ENCODE measurements around the gene SIRT7.

The SIRT7 gene, protein sequence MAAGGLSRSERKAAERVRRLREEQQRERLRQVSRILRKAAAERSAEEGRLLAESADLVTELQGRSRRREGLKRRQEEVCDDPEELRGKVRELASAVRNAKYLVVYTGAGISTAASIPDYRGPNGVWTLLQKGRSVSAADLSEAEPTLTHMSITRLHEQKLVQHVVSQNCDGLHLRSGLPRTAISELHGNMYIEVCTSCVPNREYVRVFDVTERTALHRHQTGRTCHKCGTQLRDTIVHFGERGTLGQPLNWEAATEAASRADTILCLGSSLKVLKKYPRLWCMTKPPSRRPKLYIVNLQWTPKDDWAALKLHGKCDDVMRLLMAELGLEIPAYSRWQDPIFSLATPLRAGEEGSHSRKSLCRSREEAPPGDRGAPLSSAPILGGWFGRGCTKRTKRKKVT

DNA sequence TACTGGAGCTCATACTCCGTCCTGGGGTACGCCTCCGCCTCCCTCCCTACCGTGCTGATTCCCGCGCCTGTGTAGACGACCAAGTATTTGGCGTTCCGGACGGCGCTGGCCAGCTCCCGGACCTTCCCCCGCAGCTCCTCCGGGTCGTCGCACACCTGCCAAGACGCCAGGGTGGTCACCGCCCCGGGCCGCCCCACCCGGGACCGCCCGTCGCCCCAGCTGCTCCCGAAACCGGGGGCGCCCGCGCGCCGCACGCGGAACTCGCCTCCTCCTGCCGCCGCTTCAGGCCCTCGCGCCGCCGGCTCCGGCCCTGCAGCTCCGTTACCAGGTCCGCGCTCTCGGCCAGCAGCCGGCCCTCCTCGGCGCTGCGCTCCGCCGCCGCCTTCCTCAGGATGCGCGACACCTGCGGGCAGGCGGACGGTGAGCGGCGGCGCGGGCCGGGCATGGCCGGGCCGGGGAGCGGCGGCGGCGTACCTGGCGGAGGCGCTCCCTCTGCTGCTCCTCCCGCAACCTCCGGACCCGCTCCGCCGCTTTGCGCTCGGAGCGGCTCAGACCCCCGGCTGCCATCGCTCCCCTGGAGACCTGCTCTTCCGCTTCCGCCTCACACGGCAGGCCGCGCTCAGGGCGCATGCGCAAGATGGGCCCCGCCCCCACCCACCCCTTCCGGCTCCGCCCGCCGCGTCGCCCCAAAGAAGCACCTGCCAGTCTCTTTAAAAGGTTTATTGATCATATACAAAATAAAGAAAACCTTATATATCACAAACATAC, at the start of gene SIRT7:
Gene SIRT7 (minus strand): TSS at position 612 of the 768 bp plus-strand sequence. CDS start 45 bp downstream, at position 567.
- peak; percentile 32 for DNase-seq

DNA sequence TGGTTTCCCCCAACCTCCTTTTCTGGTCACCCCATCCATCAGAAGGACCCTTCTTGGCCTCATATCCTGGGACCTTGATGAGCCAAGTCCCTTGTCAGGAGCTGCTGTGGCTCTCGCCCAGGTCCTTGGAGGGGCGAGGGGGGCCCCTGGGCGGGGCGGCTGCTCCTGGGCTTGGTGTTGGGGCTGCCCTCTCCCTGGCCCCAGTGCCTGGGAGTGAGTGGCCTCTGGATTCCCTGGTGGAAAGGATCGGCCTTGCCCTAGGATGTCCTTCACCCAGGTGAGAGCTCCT, 49.2 kb upstream of the SIRT7 start:
- DNase-seq: no peak

DNA sequence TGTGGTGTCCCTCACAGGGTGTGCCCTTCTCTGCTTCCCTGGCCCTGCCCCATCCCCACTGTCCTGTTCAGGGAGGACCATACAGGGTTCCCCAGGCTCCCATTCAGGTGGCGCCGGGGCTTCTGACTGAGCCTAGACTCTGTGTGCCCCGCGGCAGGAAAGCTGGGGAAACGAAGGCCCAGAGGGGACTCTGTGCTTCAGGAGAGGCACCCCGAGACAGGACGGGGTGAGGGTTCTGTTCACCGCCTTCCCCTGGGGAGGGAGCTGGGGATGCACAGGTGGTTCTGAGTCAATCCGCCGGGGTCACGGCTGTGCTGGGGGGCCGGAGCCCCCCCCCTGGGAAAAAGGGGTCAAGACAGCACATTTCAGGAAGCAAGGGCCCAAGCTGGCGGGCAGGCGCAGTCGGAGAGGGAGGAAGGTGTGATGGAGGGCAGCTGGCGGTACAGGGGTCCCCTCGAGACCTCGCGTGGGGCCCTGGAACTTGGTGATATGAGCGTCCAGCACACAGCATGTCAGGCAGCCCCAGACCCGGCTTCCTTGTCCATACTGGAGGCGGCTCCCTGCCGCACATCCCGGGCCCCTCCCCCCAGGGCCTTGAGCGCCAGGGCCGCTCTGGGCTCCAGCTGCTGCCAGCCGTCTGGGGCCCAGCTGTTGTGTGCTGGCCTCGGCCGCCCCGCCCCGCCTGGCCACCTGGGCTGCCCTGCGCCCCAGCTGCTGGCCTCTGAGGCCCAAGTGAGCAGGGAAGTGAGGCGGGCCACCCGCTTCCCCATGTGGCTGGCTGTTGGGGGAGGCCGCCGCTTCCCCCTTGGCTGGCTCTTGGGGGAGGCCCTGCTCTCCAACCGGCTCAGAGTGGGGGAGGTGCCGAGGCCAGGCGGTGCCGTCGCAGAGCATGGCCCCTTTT, 48.6 kb upstream of the SIRT7 start:
- no peak for DNase-seq

DNA sequence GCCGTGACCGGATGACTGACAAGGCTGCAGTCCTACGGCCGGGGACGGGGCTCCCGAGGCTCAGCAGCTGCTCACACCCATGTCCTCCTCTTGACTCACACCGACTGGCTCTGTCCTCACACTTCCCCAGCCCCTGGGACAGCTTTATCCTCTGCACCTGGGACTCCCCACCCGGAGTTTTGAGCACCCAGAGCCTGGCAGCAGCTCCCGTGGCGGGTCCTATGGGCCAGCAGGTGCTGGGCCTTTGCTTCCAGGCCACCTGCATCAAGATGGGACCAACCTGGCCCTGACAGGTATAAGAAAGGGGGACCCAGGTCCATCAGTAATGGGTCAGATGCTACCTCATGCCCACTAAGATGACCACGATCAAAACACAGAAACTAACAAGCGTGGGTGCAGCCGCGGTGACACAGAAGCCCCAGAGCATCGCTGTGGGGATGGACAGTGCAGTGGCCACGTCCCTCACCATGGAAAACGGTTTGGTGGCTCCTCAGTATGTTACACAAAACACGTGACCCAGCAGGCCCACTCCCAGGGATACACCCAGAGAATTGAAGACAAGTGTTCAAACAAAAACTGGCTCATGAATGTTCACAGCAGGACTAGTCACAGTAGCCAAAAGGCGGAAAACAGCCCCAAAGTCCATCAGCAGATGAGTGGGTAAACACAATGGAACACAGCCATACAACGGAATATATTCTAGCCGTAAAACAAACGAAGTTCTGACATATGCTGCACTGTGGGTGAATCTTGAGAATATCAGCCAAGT, 46.3 kb upstream of the SIRT7 start:
- DNase-seq: no peak

DNA sequence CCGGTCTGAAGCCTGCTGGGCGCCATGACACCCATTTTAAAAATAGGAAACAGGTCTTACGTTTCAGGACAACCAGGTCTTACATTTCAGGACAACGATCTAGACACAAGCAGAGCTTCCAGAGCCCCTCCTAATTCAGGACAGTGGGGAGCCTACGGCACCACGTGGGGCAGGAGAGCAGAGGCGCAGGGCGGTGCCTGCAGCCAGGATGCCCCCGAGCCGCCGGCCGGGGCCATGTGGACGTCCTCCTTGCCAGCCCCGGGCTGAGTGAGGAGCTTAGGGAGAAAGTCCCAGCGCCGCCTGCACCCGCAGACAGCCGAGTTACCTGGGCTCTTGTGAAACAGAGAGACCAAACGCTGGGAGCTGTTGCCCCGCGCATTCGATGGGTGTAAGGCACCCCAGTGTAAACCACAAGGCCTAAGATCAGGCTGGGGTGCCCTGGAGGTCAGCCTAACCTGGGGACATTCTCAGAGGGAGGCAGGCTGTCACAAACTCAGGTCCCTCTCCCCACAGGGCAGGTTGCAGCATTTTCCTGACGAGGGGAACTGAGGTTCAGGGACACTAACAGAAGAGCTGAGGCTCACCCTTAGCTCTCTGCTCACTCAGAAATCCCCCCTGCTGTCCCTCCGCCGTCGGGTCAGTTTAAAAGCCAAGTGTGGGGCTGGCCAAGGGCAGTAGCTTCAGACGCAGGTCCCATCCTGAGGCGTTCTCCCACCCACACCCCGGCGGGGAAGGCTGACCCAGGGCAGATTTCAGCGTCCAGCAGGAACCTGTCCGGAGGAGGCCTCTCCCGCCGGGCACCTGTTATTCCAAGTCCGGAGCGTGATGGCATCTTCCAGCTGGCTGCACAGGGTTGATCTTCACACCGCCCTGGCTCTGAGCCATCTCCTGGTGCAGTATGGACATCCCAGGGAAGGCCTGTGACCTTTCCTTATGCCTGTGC, 44.8 kb upstream of the SIRT7 start:
- no peak for DNase-seq

- DNase-seq: no peak
These were observed 43.8 kb upstream of the SIRT7 start for GRCh38 chr17:81961521-81962498.

DNA sequence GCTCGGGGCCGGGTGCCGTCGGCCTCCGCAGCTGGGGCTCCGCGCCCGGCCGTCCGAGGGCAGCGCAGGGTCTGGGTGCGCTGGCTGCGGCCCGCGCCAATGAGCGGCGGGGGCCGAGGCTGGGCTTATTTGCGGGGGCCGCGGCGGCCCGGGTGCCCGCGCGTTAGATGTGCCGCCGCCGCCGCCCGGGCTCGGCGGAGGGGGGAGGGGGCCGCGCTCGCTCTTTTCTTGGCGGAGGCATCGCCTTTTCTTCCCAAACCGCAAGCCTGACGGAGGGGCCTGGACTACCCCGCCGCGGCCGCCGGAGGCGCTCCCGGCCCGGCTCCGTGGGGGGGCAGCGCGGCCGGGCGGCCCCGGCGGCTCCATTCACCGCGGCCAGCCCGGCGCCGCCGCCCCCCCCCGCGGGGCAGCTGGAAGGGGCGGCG, 43.1 kb upstream of the SIRT7 start, which contains the start of gene NOTUM:
Gene NOTUM (minus strand): TSS at position 101 of the 425 bp plus-strand sequence. CDS start 278 bp downstream, outside the sequence.
- DNase-seq: no peak

- no peak for DNase-seq
These were observed 42.4 kb upstream of the SIRT7 start for GRCh38 chr17:81960130-81960958.

- no peak for DNase-seq
These were observed 41.6 kb upstream of the SIRT7 start for GRCh38 chr17:81959362-81960129.

GRCh38 chr17:81958633-81959342, 40.8 kb upstream of the SIRT7 start:
- DNase-seq: no peak

GRCh38 chr17:81957691-81958432, 39.9 kb upstream of the SIRT7 start:
- DNase-seq: no peak

DNA sequence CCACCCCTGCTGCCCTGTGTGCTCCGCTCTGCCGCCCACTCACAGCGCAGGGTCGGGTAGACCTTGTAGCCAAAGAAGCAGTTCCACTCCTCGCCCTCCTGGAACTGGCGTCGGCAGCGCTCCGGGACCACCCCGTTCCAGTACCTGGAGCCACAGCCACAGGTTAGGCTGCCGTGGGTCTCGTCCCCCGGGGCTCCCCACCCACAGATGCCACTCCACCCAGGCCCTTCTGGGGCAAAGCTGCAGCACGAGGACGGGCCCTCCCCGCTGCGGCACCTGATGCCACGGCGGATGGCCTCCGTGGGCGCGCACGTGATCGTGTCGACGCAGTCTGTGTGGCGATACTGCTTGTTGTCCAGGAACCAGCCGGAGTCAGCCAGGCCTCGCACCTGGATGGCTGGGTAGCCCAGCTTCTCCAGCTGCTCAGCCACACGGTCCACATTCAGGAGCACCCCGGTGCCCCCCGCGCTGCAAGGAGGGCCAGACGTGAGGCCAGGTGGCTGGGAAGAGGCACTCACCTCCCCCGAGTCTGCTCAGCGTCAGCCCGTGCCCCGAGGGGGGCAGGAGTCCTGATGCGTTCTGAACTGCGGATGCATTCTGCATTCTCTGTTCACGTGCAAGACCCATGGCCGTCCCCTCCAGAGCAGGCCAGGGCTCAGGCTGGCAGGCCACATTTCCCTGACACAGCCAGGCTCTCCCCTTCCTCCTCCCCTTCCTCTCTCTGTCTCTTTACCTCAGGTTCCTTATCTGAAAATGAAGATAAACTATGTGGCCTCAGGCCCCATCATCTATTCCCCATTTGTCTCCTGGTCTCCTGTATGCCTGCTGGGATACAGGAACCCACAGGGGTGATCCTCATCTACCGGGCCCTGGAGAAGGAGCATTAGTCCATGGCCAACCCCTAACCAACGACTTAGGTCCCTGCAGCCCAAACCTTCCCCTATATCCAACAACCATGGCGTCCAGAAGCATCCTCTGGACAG, 38.9 kb upstream of the SIRT7 start:
- DNase-seq: no peak

DNA sequence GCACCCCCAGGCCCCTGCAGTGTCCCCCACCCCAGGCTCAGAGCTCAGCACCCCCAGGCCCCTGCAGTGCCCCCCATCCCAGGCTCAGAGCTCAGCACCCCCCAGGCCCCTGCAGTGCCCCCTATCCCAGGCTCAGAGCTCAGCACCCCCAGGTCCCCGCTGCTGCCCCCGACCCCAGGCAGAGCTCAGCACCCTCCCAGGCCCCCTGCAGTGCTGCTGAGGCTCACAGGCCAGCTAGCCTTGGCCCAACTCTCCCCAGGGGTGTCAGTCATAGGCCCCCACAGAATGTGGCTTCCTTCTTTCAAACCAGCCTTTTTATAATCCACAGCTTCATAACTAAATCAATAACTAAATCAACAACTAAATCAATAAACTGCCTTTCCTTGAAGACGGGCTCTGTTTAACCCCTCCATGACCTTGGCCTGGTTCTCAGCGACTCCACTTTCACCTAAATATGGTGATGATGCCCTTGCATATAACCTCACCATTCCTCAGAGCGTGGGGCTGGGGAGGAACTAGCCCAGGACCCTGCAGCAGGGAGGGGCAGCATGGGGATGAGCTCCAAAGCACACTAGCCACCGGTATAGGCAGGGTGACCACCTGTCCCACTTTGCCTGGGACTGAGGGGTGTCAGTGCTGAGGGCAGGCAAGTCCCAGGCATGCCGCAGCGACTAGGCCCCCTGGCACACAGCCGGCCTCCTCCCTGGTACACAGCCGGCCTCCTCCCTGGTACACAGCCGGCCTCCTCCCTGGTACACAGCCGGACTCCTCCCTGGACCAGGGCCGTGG, 38.0 kb upstream of the SIRT7 start:
- DNase-seq: no peak

- no peak for DNase-seq
These were observed 37.2 kb upstream of the SIRT7 start for GRCh38 chr17:81955058-81955681.
